Myocyte (in vitro differentiated cells): ENCODE data around the gene YPEL3. TPM values are rescaled to one million over a fixed set of nuclear protein-coding genes. Genes with fewer than 3 reads are reported as not detected.

Source experiments
- DNase-seq: peaks from one replicate; pipeline ENCODE4 v3.0.0-alpha.2; 2012; ENCODE audit warnings: low read depth
- total RNA-seq: library from RNA; depleted of rRNA; stranded (reverse); fragments of >200 nt; gene quantifications from 2 replicates; pipeline ENCODE4 v1.2.3, GENCODE V29; 2014

YPEL3 gene
- total RNA-seq, 1 donor from 2014 or later = 41.3 TPM

DNA sequence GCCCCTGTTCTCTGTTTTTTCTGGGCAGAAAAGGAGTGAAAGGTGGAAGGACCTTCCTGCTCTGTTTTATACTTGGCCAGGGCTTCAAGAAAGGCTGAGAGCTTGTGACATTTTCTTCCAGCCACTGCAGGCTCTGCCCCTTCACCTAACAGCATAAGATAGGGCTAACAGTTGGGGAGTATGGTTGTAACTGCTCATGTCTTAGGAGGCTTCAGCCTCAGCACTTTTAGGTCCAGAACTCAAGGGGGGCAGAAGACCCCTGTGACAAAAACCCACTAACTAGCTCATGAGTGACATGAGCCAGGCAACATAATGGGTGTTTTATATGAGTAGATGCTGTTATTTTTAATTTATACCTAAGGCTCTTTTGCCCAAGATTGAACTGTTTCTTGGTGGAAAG is 25.5 kb downstream of the YPEL3 start:
- DNase-seq = no peak

DNA sequence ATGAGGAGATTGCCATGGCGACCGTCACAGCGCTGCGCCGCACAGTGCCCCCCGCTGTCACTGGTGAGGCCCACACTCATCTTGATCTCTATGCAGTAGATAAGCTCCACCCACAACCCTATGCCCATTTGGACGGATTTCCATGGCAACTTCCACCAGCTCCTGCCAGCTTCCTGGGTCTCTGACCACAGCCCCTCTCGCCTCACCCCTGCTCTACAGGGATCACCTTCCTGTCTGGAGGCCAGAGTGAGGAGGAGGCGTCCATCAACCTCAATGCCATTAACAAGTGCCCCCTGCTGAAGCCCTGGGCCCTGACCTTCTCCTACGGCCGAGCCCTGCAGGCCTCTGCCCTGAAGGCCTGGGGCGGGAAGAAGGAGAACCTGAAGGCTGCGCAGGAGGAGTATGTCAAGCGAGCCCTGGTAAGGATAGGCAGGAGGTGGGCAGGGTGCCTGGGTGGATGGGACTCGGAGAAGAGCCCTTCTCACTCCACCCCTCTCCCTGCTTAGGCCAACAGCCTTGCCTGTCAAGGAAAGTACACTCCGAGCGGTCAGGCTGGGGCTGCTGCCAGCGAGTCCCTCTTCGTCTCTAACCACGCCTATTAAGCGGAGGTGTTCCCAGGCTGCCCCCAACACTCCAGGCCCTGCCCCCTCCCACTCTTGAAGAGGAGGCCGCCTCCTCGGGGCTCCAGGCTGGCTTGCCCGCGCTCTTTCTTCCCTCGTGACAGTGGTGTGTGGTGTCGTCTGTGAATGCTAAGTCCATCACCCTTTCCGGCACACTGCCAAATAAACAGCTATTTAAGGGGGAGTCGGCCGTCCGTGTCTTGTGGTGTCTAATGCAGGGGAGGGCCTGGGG is 26.2 kb downstream of the YPEL3 start:
- no peak for DNase-seq

DNA sequence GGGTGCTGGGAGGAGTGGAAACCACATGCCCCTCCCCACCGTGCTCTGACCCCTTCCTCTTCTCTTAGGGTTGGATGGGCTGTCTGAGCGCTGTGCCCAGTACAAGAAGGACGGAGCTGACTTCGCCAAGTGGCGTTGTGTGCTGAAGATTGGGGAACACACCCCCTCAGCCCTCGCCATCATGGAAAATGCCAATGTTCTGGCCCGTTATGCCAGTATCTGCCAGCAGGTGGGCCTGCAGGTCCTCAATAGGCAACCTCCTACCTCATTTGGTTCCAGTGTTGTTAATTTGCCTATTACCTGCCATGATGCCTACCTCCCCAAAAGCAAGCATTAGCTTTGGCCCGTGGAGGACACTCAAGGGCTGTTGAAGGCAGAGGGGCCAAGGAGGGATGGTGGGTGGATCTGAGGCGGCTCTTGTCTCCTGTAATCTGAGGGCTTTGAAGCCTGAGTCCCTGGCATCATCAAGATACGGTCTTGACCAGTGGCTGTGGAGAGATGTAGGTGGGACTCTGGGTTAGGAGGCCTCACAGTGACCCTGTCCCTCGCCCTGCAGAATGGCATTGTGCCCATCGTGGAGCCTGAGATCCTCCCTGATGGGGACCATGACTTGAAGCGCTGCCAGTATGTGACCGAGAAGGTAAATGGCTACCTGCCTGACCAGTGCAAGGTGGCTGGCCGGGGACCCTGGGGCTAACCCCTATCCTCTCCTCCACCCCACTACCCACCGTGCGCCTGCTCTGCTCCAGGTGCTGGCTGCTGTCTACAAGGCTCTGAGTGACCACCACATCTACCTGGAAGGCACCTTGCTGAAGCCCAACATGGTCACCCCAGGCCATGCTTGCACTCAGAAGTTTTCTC is 27.0 kb downstream of the YPEL3 start:
- peak; percentile 36 for DNase-seq

DNA sequence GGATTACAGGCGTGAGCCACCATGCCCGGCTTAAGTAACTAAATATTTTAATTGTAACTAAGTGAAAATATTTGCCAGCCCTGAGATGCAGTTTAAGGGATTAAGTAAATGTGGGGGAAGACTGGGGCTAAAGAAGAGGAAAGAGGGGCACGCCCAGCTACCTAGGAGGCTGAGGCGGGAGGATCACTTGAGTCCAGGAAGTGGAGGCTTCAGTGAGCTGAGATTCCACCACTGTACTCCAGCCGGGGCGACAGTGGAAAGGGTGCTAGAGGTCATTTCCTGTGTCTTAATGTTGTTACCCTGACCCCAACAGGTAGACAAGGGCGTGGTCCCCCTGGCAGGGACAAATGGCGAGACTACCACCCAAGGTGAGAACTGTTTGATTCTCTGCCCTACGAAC is 27.7 kb downstream of the YPEL3 start:
- DNase-seq = no peak

DNA sequence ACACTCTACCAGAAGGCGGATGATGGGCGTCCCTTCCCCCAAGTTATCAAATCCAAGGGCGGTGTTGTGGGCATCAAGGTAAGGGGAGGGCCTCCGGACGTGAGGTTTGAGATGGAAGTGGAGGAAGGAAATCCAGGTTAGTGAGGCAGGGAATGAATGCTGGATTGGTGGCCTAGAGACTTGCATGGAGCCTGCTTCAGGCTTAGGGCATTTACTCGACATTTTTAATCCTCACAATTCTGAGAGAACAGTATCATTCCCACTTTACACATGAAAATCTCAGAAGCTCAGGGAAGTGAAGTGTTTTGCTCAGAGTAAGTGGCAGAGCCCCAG is 28.5 kb downstream of the YPEL3 start:
- no peak for DNase-seq

DNA sequence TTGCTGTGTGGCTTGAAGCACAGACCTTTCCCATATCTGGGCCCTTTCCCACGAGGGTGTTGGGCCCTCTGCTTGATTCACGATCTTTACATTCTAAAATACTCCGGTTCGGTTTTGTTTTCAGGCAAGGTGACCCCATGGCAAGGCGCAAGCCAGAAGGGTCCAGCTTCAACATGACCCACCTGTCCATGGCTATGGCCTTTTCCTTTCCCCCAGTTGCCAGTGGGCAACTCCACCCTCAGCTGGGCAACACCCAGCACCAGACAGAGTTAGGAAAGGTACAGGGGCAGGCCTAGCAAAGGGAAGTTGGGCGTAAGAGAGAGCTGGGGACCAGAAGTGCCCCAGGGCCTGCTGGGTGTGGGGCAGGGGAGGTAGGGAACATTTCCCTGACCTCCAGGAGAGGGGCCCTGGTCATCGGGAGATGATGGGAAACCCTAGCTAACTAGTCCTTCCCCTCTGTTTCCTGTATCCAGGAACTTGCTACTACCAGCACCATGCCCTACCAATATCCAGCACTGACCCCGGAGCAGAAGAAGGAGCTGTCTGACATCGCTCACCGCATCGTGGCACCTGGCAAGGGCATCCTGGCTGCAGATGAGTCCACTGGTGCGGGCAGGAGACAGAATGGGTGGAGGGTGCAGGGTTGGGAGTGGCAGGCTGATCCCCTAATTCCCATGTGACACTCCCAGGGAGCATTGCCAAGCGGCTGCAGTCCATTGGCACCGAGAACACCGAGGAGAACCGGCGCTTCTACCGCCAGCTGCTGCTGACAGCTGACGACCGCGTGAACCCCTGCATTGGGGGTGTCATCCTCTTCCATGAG is 29.0 kb downstream of the YPEL3 start:
- peak; percentile 90 for DNase-seq

DNA sequence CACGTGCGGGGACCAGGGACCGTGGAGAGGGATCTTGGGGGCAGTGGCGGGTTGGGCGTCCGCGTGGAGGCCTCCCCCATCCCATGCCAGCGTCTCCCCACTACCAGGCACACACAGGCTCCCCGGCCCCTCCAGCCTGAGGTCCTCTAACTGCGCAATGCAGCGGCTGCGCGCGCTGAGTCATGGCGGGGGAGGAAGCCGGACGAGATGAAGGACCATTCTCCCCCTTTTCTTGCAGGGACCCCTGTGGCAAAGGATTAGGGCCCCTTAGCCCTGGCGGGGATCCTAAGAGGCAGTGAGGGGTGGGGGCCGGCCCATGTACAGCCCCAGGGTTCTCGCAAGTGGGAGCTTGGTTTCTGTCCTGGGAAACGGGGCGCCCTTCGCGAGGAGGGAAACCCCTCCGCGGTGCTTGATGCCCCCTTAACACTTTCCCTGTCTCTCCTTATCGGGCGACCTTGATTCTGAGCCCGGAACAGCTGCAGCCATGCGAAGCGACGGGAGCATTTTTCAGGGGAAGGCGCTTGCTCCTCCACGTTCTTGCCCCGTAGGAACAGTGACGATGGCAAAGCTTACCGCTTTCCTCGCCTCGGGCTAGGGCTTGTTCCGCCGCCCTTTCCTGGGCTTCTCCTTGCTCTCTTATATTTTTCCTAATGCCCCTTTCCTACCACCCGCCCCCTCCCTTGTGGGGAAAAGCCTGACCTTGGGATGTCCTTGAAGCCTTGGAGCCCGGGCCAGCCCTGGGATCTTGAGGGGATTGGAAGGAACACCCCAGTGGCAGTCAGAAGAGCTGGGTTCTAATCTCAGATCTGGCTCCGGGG is 29.9 kb downstream of the YPEL3 start:
- DNase-seq = peak; percentile 65

DNA sequence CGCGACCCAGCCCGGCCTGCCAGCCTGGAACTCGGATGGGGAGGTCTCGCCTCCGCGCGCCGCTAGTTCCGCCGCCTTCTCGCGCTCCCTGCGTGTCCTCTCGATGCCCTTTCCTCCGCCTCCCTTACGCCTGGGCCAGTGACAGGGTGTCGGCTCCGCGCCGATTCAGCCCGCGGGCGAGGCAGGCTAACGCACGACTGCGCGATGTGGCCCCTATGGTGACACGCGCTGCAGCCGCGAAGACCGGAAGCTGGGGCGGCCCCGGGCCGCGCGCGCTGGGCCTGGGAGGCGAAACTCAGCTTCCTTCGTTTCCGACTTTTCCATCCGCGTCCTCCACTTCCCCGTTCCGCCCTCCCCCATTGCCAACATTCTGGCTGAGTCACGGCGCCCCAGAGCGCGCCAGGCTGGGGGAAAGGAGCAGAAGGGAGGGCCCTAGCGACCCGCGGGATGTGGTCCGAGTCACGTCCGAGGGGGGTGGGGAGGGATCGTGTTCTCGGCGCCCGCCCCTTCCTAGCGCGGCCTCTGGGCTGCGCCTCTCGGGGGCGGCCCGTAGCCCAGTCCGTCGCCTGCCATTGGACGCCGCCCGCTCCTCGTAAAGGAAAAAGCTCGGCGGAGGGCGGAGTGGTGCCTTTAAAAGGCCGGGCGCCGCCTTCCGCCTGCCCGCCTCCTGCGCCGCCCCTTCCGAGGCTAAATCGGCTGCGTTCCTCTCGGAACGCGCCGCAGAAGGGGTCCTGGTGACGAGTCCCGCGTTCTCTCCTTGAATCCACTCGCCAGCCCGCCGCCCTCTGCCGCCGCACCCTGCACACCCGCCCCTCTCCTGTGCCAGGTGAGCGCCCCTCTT is 30.7 kb downstream of the YPEL3 start, which contains the start of gene ALDOA:
TSS of gene ALDOA (plus strand) at position 659 of the 841 bp plus-strand sequence. CDS start 1,138 bp downstream, outside the sequence.
- DNase-seq = peak; percentile 98

DNA sequence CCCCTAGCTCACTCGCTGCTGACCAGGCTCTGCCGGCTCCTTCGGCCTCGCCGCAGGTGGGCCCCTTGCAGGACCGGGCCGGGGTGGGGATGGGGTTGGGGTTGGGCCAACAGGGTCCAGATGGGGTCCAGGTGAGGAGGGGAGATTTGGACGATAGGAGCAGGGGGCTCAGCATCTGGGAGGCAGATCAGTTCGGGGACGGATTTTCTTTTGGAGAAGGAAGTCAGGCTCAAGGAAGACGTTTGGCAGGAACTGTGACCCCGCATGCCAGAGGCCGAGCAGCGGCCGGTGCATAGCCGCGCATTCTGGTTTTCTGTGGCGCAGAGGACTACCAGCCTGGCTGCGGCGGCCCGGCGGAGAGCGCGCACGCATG is 31.3 kb downstream of the YPEL3 start:
- no peak for DNase-seq

DNA sequence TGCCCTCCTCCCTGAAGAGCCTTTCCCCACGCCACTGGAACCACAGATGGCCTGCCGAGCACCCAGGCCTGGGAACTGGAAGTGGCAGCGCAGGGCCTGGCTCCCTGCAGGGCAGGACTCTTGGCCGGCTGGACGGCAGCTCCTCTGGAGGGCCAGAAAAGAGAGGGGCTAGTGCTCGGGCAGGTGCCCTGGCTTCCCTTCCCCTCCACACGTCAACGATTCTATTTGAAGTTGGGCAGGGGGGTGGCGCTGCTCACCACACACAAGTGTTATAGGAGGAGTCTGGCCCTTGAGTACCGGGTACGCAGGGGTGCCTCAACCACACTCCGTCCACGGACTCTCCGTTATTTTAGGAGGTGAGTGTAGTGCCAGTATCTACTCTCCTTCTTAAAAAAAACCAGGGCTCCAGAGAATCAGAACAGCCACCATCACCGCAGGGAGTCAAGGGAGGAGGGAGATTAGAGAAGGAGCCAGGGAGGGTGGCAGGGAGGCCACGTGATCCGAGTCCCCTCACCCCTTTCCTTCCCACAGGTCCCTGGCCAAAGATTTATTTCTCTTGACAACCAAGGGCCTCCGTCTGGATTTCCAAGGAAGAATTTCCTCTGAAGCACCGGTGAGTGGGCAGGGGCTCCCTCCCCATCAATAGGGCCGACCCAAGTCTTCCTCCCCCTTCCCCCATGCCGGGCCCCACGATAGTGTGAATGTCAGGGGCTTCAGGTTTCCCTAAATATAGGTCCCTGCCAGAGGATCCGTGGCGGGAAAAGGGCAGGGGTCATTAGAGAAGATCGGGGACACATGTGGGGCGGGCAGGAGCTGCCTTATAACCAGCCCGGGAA is 31.9 kb downstream of the YPEL3 start:
- peak; percentile 94 for DNase-seq

DNA sequence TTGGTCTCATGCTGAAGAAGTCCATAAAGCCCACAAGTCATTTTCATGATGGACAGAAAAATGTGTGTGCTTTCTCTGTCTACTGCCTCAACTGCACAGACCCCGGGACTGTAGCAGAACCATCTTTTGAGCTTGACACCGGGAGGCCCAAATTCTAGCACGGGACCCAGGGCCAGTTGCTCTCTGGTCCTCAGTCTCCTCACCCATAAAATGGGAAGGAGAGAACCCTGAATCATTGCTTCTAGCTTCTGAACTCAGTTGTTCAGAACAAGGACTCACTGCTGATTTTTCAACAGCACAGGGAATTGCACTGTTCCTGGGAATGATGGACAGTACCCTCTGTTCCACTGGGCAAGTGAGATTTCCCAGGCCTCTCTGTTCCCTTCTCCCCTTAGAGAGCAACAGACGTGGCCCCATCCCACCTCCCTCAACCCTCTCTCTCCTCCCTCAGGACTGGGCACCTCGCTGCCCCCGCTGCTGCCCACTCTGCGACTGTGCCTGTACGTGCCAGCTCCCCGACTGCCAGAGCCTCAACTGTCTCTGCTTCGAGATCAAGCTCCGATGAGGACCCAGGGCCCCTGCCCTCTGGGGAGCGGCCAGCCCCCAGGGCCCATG is 32.6 kb downstream of the YPEL3 start:
- DNase-seq = peak; percentile 57

DNA sequence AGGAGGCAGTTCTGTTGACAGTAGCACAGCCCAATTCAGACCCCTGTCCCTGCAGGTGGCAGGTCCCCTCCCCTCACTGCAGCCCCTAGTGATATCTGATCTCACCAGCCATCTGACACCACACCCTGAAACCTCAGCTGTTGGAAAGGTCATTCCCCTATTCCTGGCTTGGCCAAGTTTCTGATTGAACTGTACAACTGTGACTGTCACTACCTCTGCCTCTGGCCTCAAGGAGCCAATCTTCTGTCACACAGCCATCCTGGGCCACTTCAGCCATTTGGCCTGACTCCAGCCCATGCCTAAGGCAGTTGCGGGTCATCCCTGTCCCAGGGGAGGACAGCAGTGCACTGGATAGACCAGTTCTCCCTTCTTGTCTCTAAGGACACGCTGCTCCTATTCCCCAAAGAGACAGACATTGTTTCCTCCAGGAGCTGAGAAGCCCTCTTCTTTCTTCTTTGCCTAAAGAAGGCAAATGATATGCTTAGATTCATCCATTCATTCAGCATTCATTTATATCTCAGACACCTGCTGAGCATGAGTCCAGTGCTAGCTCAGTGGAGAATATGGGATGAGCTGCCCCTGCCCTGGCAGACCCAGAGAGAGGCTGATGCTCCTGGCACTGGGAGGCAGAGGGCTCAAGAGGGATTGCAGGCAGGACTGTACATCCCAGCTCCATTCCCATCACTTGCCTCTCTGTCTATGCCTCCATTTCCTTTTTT is 35.0 kb downstream of the YPEL3 start:
- DNase-seq = peak; percentile 98

DNA sequence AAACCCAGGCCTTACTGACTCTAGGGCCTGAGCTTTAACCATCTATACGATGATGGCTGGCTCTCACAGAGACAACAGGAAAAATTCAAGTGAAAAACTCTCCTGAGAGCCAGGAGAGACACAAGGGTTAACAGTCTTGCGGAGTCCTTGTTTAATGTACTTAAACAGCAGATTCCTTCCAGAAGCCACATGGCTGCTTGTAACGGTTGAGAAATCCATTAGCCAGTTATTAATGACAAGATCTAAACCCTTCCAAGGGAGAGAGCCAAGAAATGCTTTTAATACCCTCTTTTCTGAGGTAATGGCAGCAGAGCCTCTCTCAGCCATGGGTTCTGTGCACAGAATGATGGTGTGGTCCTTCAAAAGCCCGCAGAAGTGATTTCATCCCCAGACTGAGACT is 35.7 kb downstream of the YPEL3 start:
- DNase-seq = no peak

DNA sequence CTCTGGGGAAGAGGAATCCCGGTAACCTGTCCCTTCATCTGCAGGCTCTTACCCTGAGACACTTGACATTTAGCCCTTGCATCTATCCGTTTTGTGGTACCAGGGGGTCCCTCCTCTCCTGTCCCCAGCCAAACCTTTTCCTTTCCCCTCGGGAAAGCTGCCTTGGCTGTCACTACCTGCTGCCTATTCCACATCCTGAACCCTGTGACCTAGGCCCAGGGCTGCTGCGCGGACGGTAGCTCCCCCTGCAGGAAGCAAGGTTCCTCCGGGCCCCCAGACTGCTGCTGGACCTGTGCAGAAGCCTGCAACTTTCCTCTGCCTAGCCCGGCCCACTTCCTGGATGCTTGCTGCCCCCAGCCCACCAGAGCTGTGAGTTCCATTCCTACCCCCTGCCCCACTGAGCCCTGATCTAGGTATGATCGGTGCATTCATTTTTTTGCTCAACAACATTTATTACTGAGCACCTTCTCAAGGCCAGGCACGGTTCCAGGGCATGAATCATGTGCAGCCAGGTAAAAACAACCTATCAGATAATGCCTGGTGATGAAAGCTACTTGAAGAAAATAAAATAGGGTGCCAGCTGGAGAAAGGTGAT is 41.0 kb downstream of the YPEL3 start:
- DNase-seq = no peak

DNA sequence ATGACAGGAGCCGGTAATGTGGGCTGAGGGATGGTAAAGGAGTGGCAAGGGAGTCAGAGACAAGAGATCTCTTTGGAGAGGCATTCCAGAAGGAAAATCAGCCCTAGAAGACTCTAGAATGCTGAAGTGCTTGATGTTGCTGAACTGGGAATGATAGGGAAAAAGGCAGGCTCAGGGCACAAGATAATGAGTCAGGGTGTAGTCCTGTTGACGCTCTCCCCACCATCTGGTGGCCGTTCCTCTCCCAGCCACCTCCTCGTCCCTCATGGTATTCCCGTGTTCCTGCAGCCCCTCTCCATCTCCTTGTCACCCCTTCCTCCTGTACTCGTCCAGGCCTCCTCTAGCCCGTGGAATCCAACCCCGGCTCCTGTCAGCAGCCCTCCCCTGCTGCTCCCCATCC is 41.6 kb downstream of the YPEL3 start:
- DNase-seq = no peak

DNA sequence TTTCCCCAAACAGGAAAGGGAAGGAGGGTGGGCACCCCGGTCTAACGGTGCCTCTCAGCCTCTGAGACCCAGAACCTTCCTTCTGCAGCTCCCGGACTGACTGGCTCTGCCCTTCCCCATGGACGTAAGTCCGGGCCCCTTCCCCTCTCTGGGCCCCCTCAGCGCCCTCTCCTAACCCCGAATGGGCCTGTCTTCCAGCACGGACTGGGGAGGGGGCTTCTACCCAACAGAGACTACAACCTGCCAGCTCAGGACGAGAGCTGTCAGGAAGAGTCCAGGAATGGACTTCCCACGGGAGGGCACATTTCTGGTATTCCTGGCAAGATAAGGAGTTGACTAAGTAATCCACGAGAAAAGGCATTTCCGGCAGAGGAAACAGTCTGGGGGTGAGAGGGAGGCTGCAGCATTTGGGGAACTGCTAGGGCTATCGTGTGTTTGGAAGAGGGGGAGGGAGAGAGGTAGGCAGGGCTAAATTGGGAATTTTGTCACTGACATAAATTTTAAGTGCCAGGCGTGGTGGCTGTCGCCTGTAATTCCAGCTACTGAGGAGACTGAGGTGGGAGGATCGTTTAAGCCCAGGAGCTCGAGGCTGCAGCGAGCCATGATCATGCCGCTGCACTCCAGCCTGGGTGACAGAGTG is 42.5 kb downstream of the YPEL3 start:
- no peak for DNase-seq
